Naive thymus-derived CD4-positive, alpha-beta T cell (primary cell): ENCODE data around the gene SPAG16. TPM values are rescaled to one million over a fixed set of nuclear protein-coding genes. Genes with fewer than 3 reads are reported as not detected.

Experiments
- ATAC-seq: fragments of 150-1000 bp; cut with Tn5 transposase; 2 replicates; pipeline ENCODE4 v1.10.0; 2021; ENCODE audit warnings: mild to moderate bottlenecking, moderate library complexity
- CTCF ChIA-PET: fragments of 350-600 bp; sonication (Branson Sonifier 250); formaldehyde crosslinking; loops from one replicate; lab custom pipeline; 2021; ENCODE audit warnings: antibody characterized with exemption; lab: Charles Lee
- POLR2A ChIA-PET: fragments of 350-600 bp; sonication (Branson Sonifier 250); formaldehyde crosslinking; loops from one replicate; lab custom pipeline; 2021; ENCODE audit warnings: antibody characterized with exemption, inconsistent platforms; lab: Charles Lee
- DNase-seq, 9 donors: peaks; one replicate each; pipeline versions ENCODE4 v3.0.0 to v3.0.0-alpha.2; 2020 to 2022; ENCODE audit warnings: mixed read lengths in 1 of 9
- H3K27ac ChIP-seq: one replicate; pipeline ENCODE4 v1.7.0; 2013; ENCODE audit warnings: mild to moderate bottlenecking, low read depth, low read length, moderate library complexity
- H3K27me3 ChIP-seq, 2 donors: one replicate each; pipeline ENCODE4 v1.7.0; 2013; ENCODE audit warnings: low read length in 2 of 2, mild to moderate bottlenecking in 2 of 2, moderate library complexity in 2 of 2; ENCODE audit not compliant: control insufficient read depth in 2 of 2, insufficient read depth in 2 of 2
- H3K36me3 ChIP-seq, 3 experiments: 1 replicate in 2 of 3; 2 replicates in 1 of 3; pipeline ENCODE4 v1.7.0; 2013; ENCODE audit warnings: low read length in 3 of 3, mild to moderate bottlenecking in 3 of 3, moderate library complexity in 1 of 3; ENCODE audit not compliant: insufficient read depth in 3 of 3, control insufficient read depth in 2 of 3
- H3K4me1 ChIP-seq, 2 donors: one replicate each; pipeline ENCODE4 v1.7.0; 2013; ENCODE audit warnings: low read length in 2 of 2, mild to moderate bottlenecking in 2 of 2, moderate library complexity in 1 of 2; ENCODE audit not compliant: control insufficient read depth in 2 of 2, insufficient read depth in 2 of 2
- H3K4me3 ChIP-seq: 2 replicates; pipeline ENCODE4 v1.7.0; 2013; ENCODE audit warnings: mild to moderate bottlenecking, low read length
- H3K9me3 ChIP-seq, 3 experiments: 1 replicate in 2 of 3; 2 replicates in 1 of 3; pipeline ENCODE4 v1.7.0; 2013; ENCODE audit warnings: low read length in 3 of 3; ENCODE audit not compliant: control insufficient read depth in 2 of 3
- H3K27ac Mint-ChIP-seq, 9 donors: one replicate each; pipeline ENCODE4 v1.8.0; 2020 to 2022; ENCODE audit warnings: mixed read lengths in 9 of 9, mild to moderate bottlenecking in 8 of 9, moderate library complexity in 5 of 9, inconsistent platforms in 2 of 9
- H3K27me3 Mint-ChIP-seq, 5 donors: one replicate each; pipeline ENCODE4 v1.8.0; 2021 to 2022; ENCODE audit warnings: mixed read lengths in 5 of 5, mild to moderate bottlenecking in 1 of 5
- H3K36me3 Mint-ChIP-seq, 5 donors: one replicate each; pipeline ENCODE4 v1.8.0; 2020 to 2022; ENCODE audit warnings: mixed read lengths in 5 of 5, mild to moderate bottlenecking in 3 of 5, inconsistent platforms in 1 of 5
- H3K4me1 Mint-ChIP-seq, 7 donors: one replicate each; pipeline ENCODE4 v1.8.0; 2020 to 2022; ENCODE audit warnings: mixed read lengths in 7 of 7, mild to moderate bottlenecking in 3 of 7, inconsistent platforms in 1 of 7
- H3K4me3 Mint-ChIP-seq, 10 donors: one replicate each; pipeline ENCODE4 v1.8.0; 2020 to 2022; ENCODE audit warnings: mild to moderate bottlenecking in 10 of 10, mixed read lengths in 10 of 10, moderate library complexity in 6 of 10, inconsistent platforms in 2 of 10
- H3K9me3 Mint-ChIP-seq, 11 donors: one replicate each; pipeline ENCODE4 v1.8.0; 2020 to 2022; ENCODE audit warnings: mixed read lengths in 11 of 11, mild to moderate bottlenecking in 4 of 11, inconsistent platforms in 1 of 11, moderate library complexity in 1 of 11
- intact Hi-C, 2 donors: fragments of 100-400 bp; cut with micrococcal nuclease; formaldehyde crosslinking; loops; one replicate each; pipeline ENCODE4 v1.15.1; 2023
- polyA plus RNA-seq, 2 donors: library from polyadenylated mRNA; unstranded; fragments of 300-500 nt; fragmentation: Illumina TruSeq; gene quantifications; one replicate each; pipeline ENCODE4 v1.2.3, GENCODE V29; 2021
- total RNA-seq, 6 experiments: library from RNA in 5 of 6; stranded (reverse) in 5 of 6; gene quantifications; 1 replicate in 5 of 6; 2 replicates in 1 of 6; pipeline ENCODE4 v1.2.3 and lab custom pipeline; 2021 to 2026

SPAG16 gene
- total and polyA plus RNA-seq, 7 experiments from 2014 or later: 4.7 to 20.2 (median 7.4) TPM

- Mint-ChIP-seq H3K27ac (no peak overlapping the region), H3K4me3 (no peak overlapping the region), H3K36me3 (no peaks in the 10 kb centered on the region), H3K4me1 (no peaks in the 10 kb centered on the region), H3K27me3 (peaks cover 0 to 4% (median 0%) of the 10 kb centered on the region in 5 donors), H3K9me3 (peaks cover 0 to 7% (median 0%) of the 10 kb centered on the region in 11 donors)
- H3K36me3 ChIP-seq: no peaks in the 10 kb centered on the region
- H3K27ac ChIP-seq: no peak overlapping the region
- H3K4me3 ChIP-seq: no peak overlapping the region
- no peak for DNase-seq
- ATAC-seq: no peak
- intact Hi-C loops: no loop called here
- ChIA-PET CTCF (interaction anchor here (0.5 kb wide), 1 partner anchor 73 kb away, joined by 4 read pairs; no protein-coding TSS in a partner anchor), POLR2A (no interaction called here)
- H3K4me1 ChIP-seq: no peaks in the 10 kb centered on the region
- no peaks in the 10 kb centered on the region for H3K9me3 ChIP-seq
- no peaks in the 10 kb centered on the region for H3K27me3 ChIP-seq
Measured at GRCh38 chr2:214069254-214069653, 785.0 kb downstream of the SPAG16 start.

GRCh38 chr2:214075456-214075855 lies 791.2 kb downstream of the SPAG16 start:
- ChIA-PET CTCF (no interaction called here), POLR2A (no interaction called here)
- ATAC-seq: no peak
- intact Hi-C loops: no loop called here
- no peak overlapping the region for H3K27ac Mint-ChIP-seq
- no peak overlapping the region for H3K4me3 ChIP-seq
- no peak for DNase-seq
- H3K9me3 Mint-ChIP-seq: peaks cover 0 to 3% (median 0%) of the 10 kb centered on the region in 11 donors
- H3K27me3 ChIP-seq: peaks cover 0 to 2% of the 10 kb centered on the region in 2 donors
- no peaks in the 10 kb centered on the region for H3K4me1 ChIP-seq
- H3K36me3 Mint-ChIP-seq: no peaks in the 10 kb centered on the region
- H3K27me3 Mint-ChIP-seq: no peaks in the 10 kb centered on the region
- no peaks in the 10 kb centered on the region for H3K9me3 ChIP-seq
- no peak overlapping the region for H3K27ac ChIP-seq
- H3K36me3 ChIP-seq: no peaks in the 10 kb centered on the region
- no peaks in the 10 kb centered on the region for H3K4me1 Mint-ChIP-seq
- H3K4me3 Mint-ChIP-seq: no peak overlapping the region

DNA sequence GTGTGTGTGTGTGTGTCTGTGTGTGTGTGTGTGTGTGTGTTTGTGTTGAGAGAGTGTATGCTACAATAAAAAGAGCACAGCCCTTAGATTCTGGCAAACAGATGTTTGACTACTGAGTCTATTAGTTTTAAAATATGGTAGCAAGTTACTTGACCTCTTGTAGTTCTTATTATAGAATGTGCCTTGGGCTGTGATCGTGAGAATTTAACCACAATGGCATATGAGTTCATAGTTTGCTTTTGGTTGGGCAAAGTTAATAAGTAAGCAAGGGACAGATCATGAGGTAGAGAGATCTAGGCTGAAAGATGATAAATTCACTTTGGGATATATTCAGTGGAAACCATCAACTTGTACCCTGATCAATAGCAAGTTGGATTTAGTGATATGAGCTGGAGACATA lies 792.3 kb downstream of the SPAG16 start:
- intact Hi-C loops: no loop called here
- CTCF ChIA-PET: no interaction called here

DNA sequence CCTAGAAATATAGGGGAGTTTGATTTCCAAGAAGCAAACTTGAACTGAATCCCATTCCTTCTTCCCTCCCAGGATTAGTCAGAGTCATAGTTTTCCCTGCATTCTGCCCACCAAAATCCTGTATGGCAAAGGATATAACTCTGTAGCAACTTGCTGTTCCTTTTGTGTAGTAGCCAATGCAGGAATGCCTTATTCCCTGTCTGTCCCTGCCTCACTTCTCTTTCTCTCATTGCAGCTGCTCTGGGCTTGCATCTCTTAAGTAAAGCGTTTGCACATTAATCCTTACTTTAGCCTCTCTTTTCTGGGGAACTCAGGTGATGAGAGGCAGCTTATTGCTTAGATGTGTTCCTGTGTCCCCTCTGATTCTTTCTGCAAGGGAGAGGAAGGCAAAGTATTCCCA lies 793.5 kb downstream of the SPAG16 start:
- Histone ChIP-seq H3K27me3 (peaks cover 0 to 2% of the 10 kb centered on the region in 2 donors), H3K4me1 (no peaks in the 10 kb centered on the region), H3K27ac (no peak overlapping the region), H3K4me3 (no peak overlapping the region), H3K36me3 (no peaks in the 10 kb centered on the region), H3K9me3 (no peaks in the 10 kb centered on the region)
- Mint-ChIP-seq H3K4me3 (no peak overlapping the region), H3K36me3 (no peaks in the 10 kb centered on the region), H3K27me3 (no peaks in the 10 kb centered on the region), H3K4me1 (no peaks in the 10 kb centered on the region), H3K27ac (no peak overlapping the region), H3K9me3 (peaks cover 0 to 3% (median 0%) of the 10 kb centered on the region in 11 donors)
- intact Hi-C loops: no loop called here
- CTCF ChIA-PET: no interaction called here
- POLR2A ChIA-PET: no interaction called here
- DNase-seq: no peak
- ATAC-seq: no peak

More for the DNA sequence above, 792.3 kb downstream of the SPAG16 start:
- Mint-ChIP-seq H3K36me3 (no peaks in the 10 kb centered on the region), H3K4me1 (no peaks in the 10 kb centered on the region), H3K27me3 (no peaks in the 10 kb centered on the region), H3K9me3 (peaks cover 0 to 3% (median 0%) of the 10 kb centered on the region in 11 donors), H3K4me3 (no peak overlapping the region), H3K27ac (no peak overlapping the region)
- no peaks in the 10 kb centered on the region for H3K9me3 ChIP-seq
- H3K4me1 ChIP-seq: no peaks in the 10 kb centered on the region
- ATAC-seq (no peak), DNase-seq (no peak)
- no peak overlapping the region for H3K4me3 ChIP-seq
- no peaks in the 10 kb centered on the region for H3K36me3 ChIP-seq
- H3K27ac ChIP-seq: no peak overlapping the region
- POLR2A ChIA-PET: no interaction called here
- peaks cover 0 to 2% of the 10 kb centered on the region in 2 donors for H3K27me3 ChIP-seq

DNA sequence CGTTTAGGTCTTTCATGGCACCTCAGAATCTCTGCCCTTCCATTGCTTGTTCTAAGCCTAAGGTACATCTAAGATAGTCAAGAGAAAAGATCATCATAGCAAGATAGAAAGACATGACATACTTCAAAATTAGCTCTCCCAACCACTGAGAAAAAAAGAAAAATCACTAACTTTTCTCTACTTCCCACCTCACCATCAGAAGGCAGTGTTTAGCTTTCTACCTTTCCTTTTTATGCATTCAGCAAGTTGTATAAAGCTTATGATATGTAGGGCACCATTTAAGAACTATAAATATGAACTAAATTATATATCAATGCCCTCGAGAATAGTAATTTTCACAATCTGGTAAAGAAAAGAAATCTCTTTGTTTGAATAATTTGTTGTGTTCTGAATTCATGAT lies 794.8 kb downstream of the SPAG16 start:
- no peak overlapping the region for H3K4me3 Mint-ChIP-seq
- H3K4me1 ChIP-seq: no peaks in the 10 kb centered on the region

DNA sequence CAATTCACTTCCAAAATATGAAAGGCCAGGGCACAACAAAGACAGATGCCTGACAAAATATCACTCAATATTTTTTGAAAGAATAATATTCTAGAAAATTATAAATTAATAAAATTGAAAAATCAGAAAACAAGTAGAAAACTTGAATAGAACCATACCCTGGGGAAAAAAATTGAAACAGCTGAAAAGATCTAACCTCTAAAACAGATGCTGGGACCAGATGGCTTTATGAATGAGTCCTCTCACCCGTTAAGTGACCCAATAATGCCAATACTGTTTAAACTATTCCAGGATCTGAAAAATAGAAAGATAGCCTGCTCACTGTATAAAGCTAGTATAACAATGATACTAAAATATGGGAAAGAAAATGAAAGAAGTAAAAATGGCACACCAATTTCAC lies 804.3 kb downstream of the SPAG16 start:
- intact Hi-C loops: no loop called here
- no peak for ATAC-seq
- CTCF ChIA-PET: no interaction called here

More for the DNA sequence above, 794.8 kb downstream of the SPAG16 start:
- Mint-ChIP-seq H3K27me3 (no peaks in the 10 kb centered on the region), H3K27ac (no peak overlapping the region), H3K9me3 (peaks cover 0 to 3% (median 0%) of the 10 kb centered on the region in 11 donors), H3K4me1 (no peaks in the 10 kb centered on the region), H3K36me3 (no peaks in the 10 kb centered on the region)
- H3K27me3 ChIP-seq: peaks cover 0 to 2% of the 10 kb centered on the region in 2 donors
- CTCF ChIA-PET: no interaction called here
- POLR2A ChIA-PET: no interaction called here
- no peak overlapping the region for H3K4me3 ChIP-seq
- H3K9me3 ChIP-seq: no peaks in the 10 kb centered on the region
- intact Hi-C loops: no loop called here
- no peaks in the 10 kb centered on the region for H3K36me3 ChIP-seq
- DNase-seq (no peak), ATAC-seq (no peak)
- H3K27ac ChIP-seq: no peak overlapping the region

GRCh38 chr2:214096208-214096715 lies 812.0 kb downstream of the SPAG16 start:
- Mint-ChIP-seq H3K27ac (no peak overlapping the region), H3K4me3 (no peak overlapping the region), H3K36me3 (no peaks in the 10 kb centered on the region), H3K4me1 (no peaks in the 10 kb centered on the region), H3K9me3 (peaks cover 0 to 5% (median 0%) of the 10 kb centered on the region in 11 donors), H3K27me3 (no peaks in the 10 kb centered on the region)
- ChIA-PET POLR2A (no interaction called here), CTCF (no interaction called here)
- Histone ChIP-seq H3K27ac (no peak overlapping the region), H3K4me3 (no peak overlapping the region), H3K4me1 (no peaks in the 10 kb centered on the region), H3K9me3 (no peaks in the 10 kb centered on the region), H3K36me3 (no peaks in the 10 kb centered on the region), H3K27me3 (no peaks in the 10 kb centered on the region)
- DNase-seq (no peak), ATAC-seq (no peak)
- intact Hi-C loops: no loop called here

More for the DNA sequence above, 804.3 kb downstream of the SPAG16 start:
- Mint-ChIP-seq H3K27me3 (no peaks in the 10 kb centered on the region), H3K27ac (no peak overlapping the region), H3K4me1 (no peaks in the 10 kb centered on the region), H3K36me3 (no peaks in the 10 kb centered on the region), H3K9me3 (no peaks in the 10 kb centered on the region), H3K4me3 (no peak overlapping the region)
- POLR2A ChIA-PET: no interaction called here
- H3K4me3 ChIP-seq: no peak overlapping the region
- H3K36me3 ChIP-seq: no peaks in the 10 kb centered on the region
- no peaks in the 10 kb centered on the region for H3K4me1 ChIP-seq
- H3K9me3 ChIP-seq: no peaks in the 10 kb centered on the region
- DNase-seq: no peak
- H3K27me3 ChIP-seq: no peaks in the 10 kb centered on the region
- H3K27ac ChIP-seq: no peak overlapping the region
